HEK293 (cell line): Measurements from ENCODE around the gene CREBL2.

Experiments used
- EGR2 ChIP-seq: fragments of 450-650 bp; formaldehyde crosslinking; IDR thresholded peaks from 2 replicates; pipeline ENCODE4 v1.5.1; 2016; ENCODE audit warnings: low read depth, missing biosample characterization, missing genetic modification characterization
- KLF10 ChIP-seq: fragments of 450-650 bp; IDR thresholded peaks from 2 replicates; pipeline ENCODE4 v1.5.1; 2018; ENCODE audit warnings: missing biosample characterization, mild to moderate bottlenecking, missing genetic modification characterization
- OVOL3 ChIP-seq: fragments of 450-650 bp; formaldehyde crosslinking; IDR thresholded peaks from 2 replicates; pipeline ENCODE4 v1.5.1; 2016; ENCODE audit warnings: missing biosample characterization, missing genetic modification characterization
- PRDM1 ChIP-seq: fragments of 450-650 bp; formaldehyde crosslinking; IDR thresholded peaks from 2 replicates; pipeline ENCODE4; 2016; ENCODE audit warnings: missing biosample characterization, missing genetic modification characterization
- TCF7L2 ChIP-seq: IDR thresholded peaks from 2 replicates; pipeline ENCODE4 v1.6.1; 2011; ENCODE audit warnings: low read depth, mild to moderate bottlenecking, inconsistent platforms, low read length, moderate library complexity, borderline replicate concordance
- ZEB2 ChIP-seq: fragments of 450-650 bp; formaldehyde crosslinking; IDR thresholded peaks from 2 replicates; pipeline ENCODE4 v1.5.1; 2016; ENCODE audit warnings: missing biosample characterization, missing genetic modification characterization
- ZFP37 ChIP-seq: fragments of 450-650 bp; formaldehyde crosslinking; IDR thresholded peaks from 2 replicates; pipeline ENCODE4 v1.5.1; 2016; ENCODE audit warnings: missing biosample characterization, missing genetic modification characterization
- ZNF214 ChIP-seq: fragments of 450-650 bp; formaldehyde crosslinking; IDR thresholded peaks from 2 replicates; pipeline ENCODE4 v1.5.1; 2017; ENCODE audit warnings: missing biosample characterization, mild to moderate bottlenecking, missing genetic modification characterization, borderline replicate concordance
- ZNF23 ChIP-seq: fragments of 450-650 bp; formaldehyde crosslinking; IDR thresholded peaks from 2 replicates; pipeline ENCODE4 v1.5.1; 2016; ENCODE audit warnings: missing biosample characterization, missing genetic modification characterization, borderline replicate concordance
- ZNF24 ChIP-seq: fragments of 450-650 bp; formaldehyde crosslinking; IDR thresholded peaks from 2 replicates; pipeline ENCODE4 v1.5.1; 2016; ENCODE audit warnings: missing biosample characterization, missing genetic modification characterization
- ZNF302 ChIP-seq: fragments of 450-650 bp; formaldehyde crosslinking; IDR thresholded peaks from 2 replicates; pipeline ENCODE4 v1.5.1; 2016; ENCODE audit warnings: missing biosample characterization, missing genetic modification characterization, low read depth
- ZNF324 ChIP-seq: fragments of 450-650 bp; formaldehyde crosslinking; IDR thresholded peaks from 2 replicates; pipeline ENCODE4 v1.5.1; 2016; ENCODE audit warnings: missing biosample characterization, missing genetic modification characterization
- ZNF341 ChIP-seq: fragments of 450-650 bp; formaldehyde crosslinking; IDR thresholded peaks from 2 replicates; pipeline ENCODE4; 2016; ENCODE audit warnings: low read depth, missing biosample characterization, missing genetic modification characterization
- ZNF558 ChIP-seq: fragments of 450-650 bp; formaldehyde crosslinking; IDR thresholded peaks from 2 replicates; pipeline ENCODE4 v1.5.1; 2016; ENCODE audit warnings: missing biosample characterization, missing genetic modification characterization
- ZNF629 ChIP-seq: fragments of 450-650 bp; formaldehyde crosslinking; IDR thresholded peaks from 2 replicates; pipeline ENCODE4 v1.5.1; 2017; ENCODE audit warnings: missing biosample characterization, missing genetic modification characterization
- ZNF747 ChIP-seq: fragments of 450-650 bp; formaldehyde crosslinking; IDR thresholded peaks from 2 replicates; pipeline ENCODE4 v1.5.1; 2016; ENCODE audit warnings: missing biosample characterization, missing genetic modification characterization
- ZSCAN23 ChIP-seq: fragments of 450-650 bp; formaldehyde crosslinking; IDR thresholded peaks from 2 replicates; pipeline ENCODE4 v1.5.1; 2016; ENCODE audit warnings: missing biosample characterization, missing genetic modification characterization
- ZXDB ChIP-seq: fragments of 450-650 bp; formaldehyde crosslinking; IDR thresholded peaks from 2 replicates; pipeline ENCODE4 v1.5.1; 2016; ENCODE audit warnings: missing biosample characterization, missing genetic modification characterization
- TF ChIP-seq, protein P1 (sequence below): fragments of 450-650 bp; IDR thresholded peaks from 2 replicates; pipeline ENCODE4 v1.5.1; 2018; ENCODE audit warnings: missing biosample characterization, mild to moderate bottlenecking, missing genetic modification characterization
- TF ChIP-seq, protein P2 (sequence below): fragments of 450-650 bp; formaldehyde crosslinking; IDR thresholded peaks from 2 replicates; pipeline ENCODE4 v1.5.1; 2016; ENCODE audit warnings: missing biosample characterization, missing genetic modification characterization
- TF ChIP-seq, protein P3 (sequence below): IDR thresholded peaks from 2 replicates; pipeline ENCODE4 v1.6.1; 2011; ENCODE audit warnings: mild to moderate bottlenecking, low read depth, low read length, borderline replicate concordance
- TF ChIP-seq, protein P4 (sequence below): fragments of 450-650 bp; formaldehyde crosslinking; IDR thresholded peaks from 2 replicates; pipeline ENCODE4 v1.5.1; 2016; ENCODE audit warnings: missing biosample characterization, missing genetic modification characterization
- TF ChIP-seq, protein P5 (sequence below): fragments of 450-650 bp; formaldehyde crosslinking; IDR thresholded peaks from 2 replicates; pipeline ENCODE4 v1.5.1; 2016; ENCODE audit warnings: missing biosample characterization, missing genetic modification characterization
- TF ChIP-seq, protein P6 (sequence below): fragments of 450-650 bp; formaldehyde crosslinking; IDR thresholded peaks from 2 replicates; pipeline ENCODE4 v1.5.1; 2017; ENCODE audit warnings: missing biosample characterization, missing genetic modification characterization
- TF ChIP-seq, protein P7 (sequence below): fragments of 450-650 bp; formaldehyde crosslinking; IDR thresholded peaks from 2 replicates; pipeline ENCODE4 v1.5.1; 2016; ENCODE audit warnings: missing biosample characterization, missing genetic modification characterization, borderline replicate concordance

Gene CREBL2

DNA sequence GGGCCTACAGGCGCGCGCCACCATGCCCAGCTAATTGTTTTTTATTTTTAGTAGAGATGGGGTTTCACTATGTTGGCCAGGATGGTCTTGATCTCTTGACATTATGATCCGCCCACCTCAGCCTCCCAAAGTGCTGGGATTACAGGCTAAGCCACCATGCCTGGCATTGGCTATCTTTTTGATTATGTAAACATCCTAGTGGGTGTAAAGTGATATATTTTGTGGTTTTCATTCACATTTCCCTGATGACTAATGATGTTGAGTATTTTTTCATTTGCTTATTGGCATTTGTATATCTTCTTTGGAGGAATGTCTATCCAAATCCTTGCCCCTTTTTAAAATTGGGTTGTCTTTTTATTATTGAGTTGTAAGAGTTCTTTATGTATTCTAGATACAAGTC lies 16.3 kb downstream of the CREBL2 start (continued):
- no peak for TF ChIP-seq ZNF341 (tag by site-specific recombination)
- no peak for TF ChIP-seq ZNF24
- no peak for TF ChIP-seq ZNF214 (tag by site-specific recombination)
- peak; percentile 73 for TF ChIP-seq EGR2
- TF ChIP-seq ZNF324: no peak
- 0 out of 2 replicates have a peak, but pooled peaks have one; percentile 17 for TF ChIP-seq ZEB2 (tag by site-specific recombination)
- TF ChIP-seq ZNF629 (tag by site-specific recombination): peak; percentile 38
- TF ChIP-seq, protein P1, sequence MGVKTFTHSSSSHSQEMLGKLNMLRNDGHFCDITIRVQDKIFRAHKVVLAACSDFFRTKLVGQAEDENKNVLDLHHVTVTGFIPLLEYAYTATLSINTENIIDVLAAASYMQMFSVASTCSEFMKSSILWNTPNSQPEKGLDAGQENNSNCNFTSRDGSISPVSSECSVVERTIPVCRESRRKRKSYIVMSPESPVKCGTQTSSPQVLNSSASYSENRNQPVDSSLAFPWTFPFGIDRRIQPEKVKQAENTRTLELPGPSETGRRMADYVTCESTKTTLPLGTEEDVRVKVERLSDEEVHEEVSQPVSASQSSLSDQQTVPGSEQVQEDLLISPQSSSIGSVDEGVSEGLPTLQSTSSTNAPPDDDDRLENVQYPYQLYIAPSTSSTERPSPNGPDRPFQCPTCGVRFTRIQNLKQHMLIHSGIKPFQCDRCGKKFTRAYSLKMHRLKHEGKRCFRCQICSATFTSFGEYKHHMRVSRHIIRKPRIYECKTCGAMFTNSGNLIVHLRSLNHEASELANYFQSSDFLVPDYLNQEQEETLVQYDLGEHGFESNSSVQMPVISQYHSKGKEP (tag by site-specific recombination): no peak
- TF ChIP-seq, protein P2, sequence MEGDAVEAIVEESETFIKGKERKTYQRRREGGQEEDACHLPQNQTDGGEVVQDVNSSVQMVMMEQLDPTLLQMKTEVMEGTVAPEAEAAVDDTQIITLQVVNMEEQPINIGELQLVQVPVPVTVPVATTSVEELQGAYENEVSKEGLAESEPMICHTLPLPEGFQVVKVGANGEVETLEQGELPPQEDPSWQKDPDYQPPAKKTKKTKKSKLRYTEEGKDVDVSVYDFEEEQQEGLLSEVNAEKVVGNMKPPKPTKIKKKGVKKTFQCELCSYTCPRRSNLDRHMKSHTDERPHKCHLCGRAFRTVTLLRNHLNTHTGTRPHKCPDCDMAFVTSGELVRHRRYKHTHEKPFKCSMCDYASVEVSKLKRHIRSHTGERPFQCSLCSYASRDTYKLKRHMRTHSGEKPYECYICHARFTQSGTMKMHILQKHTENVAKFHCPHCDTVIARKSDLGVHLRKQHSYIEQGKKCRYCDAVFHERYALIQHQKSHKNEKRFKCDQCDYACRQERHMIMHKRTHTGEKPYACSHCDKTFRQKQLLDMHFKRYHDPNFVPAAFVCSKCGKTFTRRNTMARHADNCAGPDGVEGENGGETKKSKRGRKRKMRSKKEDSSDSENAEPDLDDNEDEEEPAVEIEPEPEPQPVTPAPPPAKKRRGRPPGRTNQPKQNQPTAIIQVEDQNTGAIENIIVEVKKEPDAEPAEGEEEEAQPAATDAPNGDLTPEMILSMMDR (tag by site-specific recombination): no peak
- TF ChIP-seq OVOL3 (tag by site-specific recombination): no peak
- TF ChIP-seq ZSCAN23 (tag by site-specific recombination): no peak
- TF ChIP-seq, protein P3, sequence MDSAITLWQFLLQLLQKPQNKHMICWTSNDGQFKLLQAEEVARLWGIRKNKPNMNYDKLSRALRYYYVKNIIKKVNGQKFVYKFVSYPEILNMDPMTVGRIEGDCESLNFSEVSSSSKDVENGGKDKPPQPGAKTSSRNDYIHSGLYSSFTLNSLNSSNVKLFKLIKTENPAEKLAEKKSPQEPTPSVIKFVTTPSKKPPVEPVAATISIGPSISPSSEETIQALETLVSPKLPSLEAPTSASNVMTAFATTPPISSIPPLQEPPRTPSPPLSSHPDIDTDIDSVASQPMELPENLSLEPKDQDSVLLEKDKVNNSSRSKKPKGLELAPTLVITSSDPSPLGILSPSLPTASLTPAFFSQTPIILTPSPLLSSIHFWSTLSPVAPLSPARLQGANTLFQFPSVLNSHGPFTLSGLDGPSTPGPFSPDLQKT: no peak
- TF ChIP-seq ZNF558 (tag by site-specific recombination): peak; percentile 87
- TF ChIP-seq, protein P4, sequence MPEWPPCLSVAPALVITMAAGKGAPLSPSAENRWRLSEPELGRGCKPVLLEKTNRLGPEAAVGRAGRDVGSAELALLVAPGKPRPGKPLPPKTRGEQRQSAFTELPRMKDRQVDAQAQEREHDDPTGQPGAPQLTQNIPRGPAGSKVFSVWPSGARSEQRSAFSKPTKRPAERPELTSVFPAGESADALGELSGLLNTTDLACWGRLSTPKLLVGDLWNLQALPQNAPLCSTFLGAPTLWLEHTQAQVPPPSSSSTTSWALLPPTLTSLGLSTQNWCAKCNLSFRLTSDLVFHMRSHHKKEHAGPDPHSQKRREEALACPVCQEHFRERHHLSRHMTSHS (tag by site-specific recombination): no peak
- no peak for TF ChIP-seq ZXDB (tag by site-specific recombination)
- no peak for TF ChIP-seq ZFP37 (tag by site-specific recombination)
- no peak for TF ChIP-seq ZNF302
- TF ChIP-seq, protein P5, sequence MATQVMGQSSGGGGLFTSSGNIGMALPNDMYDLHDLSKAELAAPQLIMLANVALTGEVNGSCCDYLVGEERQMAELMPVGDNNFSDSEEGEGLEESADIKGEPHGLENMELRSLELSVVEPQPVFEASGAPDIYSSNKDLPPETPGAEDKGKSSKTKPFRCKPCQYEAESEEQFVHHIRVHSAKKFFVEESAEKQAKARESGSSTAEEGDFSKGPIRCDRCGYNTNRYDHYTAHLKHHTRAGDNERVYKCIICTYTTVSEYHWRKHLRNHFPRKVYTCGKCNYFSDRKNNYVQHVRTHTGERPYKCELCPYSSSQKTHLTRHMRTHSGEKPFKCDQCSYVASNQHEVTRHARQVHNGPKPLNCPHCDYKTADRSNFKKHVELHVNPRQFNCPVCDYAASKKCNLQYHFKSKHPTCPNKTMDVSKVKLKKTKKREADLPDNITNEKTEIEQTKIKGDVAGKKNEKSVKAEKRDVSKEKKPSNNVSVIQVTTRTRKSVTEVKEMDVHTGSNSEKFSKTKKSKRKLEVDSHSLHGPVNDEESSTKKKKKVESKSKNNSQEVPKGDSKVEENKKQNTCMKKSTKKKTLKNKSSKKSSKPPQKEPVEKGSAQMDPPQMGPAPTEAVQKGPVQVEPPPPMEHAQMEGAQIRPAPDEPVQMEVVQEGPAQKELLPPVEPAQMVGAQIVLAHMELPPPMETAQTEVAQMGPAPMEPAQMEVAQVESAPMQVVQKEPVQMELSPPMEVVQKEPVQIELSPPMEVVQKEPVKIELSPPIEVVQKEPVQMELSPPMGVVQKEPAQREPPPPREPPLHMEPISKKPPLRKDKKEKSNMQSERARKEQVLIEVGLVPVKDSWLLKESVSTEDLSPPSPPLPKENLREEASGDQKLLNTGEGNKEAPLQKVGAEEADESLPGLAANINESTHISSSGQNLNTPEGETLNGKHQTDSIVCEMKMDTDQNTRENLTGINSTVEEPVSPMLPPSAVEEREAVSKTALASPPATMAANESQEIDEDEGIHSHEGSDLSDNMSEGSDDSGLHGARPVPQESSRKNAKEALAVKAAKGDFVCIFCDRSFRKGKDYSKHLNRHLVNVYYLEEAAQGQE: no peak
- TF ChIP-seq, protein P6, sequence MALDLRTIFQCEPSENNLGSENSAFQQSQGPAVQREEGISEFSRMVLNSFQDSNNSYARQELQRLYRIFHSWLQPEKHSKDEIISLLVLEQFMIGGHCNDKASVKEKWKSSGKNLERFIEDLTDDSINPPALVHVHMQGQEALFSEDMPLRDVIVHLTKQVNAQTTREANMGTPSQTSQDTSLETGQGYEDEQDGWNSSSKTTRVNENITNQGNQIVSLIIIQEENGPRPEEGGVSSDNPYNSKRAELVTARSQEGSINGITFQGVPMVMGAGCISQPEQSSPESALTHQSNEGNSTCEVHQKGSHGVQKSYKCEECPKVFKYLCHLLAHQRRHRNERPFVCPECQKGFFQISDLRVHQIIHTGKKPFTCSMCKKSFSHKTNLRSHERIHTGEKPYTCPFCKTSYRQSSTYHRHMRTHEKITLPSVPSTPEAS: no peak
- TF ChIP-seq, protein P7, sequence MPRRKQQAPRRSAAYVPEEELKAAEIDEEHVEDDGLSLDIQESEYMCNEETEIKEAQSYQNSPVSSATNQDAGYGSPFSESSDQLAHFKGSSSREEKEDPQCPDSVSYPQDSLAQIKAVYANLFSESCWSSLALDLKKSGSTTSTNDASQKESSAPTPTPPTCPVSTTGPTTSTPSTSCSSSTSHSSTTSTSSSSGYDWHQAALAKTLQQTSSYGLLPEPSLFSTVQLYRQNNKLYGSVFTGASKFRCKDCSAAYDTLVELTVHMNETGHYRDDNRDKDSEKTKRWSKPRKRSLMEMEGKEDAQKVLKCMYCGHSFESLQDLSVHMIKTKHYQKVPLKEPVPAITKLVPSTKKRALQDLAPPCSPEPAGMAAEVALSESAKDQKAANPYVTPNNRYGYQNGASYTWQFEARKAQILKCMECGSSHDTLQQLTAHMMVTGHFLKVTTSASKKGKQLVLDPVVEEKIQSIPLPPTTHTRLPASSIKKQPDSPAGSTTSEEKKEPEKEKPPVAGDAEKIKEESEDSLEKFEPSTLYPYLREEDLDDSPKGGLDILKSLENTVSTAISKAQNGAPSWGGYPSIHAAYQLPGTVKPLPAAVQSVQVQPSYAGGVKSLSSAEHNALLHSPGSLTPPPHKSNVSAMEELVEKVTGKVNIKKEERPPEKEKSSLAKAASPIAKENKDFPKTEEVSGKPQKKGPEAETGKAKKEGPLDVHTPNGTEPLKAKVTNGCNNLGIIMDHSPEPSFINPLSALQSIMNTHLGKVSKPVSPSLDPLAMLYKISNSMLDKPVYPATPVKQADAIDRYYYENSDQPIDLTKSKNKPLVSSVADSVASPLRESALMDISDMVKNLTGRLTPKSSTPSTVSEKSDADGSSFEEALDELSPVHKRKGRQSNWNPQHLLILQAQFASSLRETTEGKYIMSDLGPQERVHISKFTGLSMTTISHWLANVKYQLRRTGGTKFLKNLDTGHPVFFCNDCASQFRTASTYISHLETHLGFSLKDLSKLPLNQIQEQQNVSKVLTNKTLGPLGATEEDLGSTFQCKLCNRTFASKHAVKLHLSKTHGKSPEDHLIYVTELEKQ (tag by site-specific recombination): 0 out of 2 replicates have a peak, but pooled peaks have one; percentile 7
- no peak for TF ChIP-seq KLF10 (tag by site-specific recombination)
- TF ChIP-seq TCF7L2: no peak
- TF ChIP-seq PRDM1 (tag by site-specific recombination): no peak
- no peak for TF ChIP-seq ZNF747
- TF ChIP-seq ZNF23 (tag by site-specific recombination): no peak
